OCI-LY1 (cell line): Measurements from ENCODE around the gene PFN3.

ENCODE experiments used
- CTCF ChIP-seq: fragments of 200-600 bp; sonication (generic), shearing (Covaris generic); IDR thresholded peaks from 2 replicates; pipeline ENCODE4 v1.5.1; 2017; ENCODE audit warnings: mild to moderate bottlenecking, antibody characterized with exemption, low read length, moderate library complexity, mixed read lengths
- EZH2 ChIP-seq: fragments of 200-600 bp; sonication (generic), shearing (Covaris generic); IDR thresholded peaks from 2 replicates; pipeline ENCODE4 v1.8.0; 2017; ENCODE audit warnings: borderline replicate concordance, mixed run types, mild to moderate bottlenecking, antibody characterized with exemption, low read length, moderate library complexity, mixed read lengths

- TF ChIP-seq CTCF (no peak), EZH2 (no peak)
Observed at GRCh38 chr5:177440211-177440989, 39.9 kb upstream of the PFN3 start.
